ENCODE measurements around the gene DECR2.

DNA sequence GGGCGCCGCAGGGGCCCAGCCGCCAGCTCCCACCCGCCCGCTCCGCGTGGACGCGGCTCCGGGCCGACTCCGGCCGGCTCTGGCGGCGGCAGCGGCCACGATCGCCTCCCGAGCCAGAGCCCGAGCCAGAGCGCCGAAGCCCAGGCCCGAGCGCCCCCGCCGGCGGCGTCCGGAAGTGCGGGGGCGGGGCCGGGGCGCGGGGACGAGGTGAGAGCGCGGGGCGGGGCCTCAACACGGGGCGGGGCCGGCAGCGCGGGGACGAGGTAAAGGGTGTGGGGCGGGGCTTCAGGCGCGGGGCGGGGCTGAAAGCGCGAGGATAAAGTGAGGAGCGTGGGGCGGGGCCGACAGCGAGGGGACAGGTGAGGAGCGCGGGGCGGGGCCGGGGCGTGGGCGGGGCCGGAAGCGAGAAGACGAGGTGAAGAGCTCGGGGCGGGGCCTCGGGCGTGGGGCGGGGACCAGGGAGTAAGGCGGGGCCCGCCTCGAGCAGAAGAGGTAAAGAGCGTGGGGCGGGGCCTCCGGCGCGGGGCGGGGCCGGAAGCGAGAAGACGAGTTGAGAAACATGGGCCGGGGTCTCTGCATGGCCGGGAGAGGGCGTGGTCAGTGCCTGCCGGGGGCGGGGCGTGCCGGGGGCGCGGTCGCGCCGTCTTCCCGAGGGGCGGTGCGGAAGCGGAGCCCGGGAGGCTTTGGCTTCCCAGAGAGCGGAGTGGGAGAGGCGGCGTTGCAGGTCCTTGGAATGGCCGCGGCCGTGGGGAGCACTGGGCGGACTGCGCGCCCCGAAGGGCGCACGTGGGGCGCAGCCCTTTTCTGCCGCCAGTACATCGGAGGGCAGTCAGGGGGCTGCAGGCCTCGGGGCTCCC, 48.9 kb upstream of the DECR2 start, which contains the start of gene AXIN1:
- TF ChIP-seq POLR2A (IDR thresholded peaks at IDR 0.05; ENCODE audit: low read length) (no peak), GATA1 (IDR thresholded peaks at IDR 0.05; ENCODE audit: low read depth, low read length) (no peak)
